ENCODE data around the gene MOV10L1. TPM values are rescaled to one million over a fixed set of nuclear protein-coding genes. Genes with fewer than 3 reads are reported as not detected.

MOV10L1 gene
- total and polyA plus RNA-seq, 9 of the 15 experiments (the other 6 are each of a cell fraction or from before 2014, with no cell fraction given) = 0.06 to 0.43 (median 0.15) TPM

DNA sequence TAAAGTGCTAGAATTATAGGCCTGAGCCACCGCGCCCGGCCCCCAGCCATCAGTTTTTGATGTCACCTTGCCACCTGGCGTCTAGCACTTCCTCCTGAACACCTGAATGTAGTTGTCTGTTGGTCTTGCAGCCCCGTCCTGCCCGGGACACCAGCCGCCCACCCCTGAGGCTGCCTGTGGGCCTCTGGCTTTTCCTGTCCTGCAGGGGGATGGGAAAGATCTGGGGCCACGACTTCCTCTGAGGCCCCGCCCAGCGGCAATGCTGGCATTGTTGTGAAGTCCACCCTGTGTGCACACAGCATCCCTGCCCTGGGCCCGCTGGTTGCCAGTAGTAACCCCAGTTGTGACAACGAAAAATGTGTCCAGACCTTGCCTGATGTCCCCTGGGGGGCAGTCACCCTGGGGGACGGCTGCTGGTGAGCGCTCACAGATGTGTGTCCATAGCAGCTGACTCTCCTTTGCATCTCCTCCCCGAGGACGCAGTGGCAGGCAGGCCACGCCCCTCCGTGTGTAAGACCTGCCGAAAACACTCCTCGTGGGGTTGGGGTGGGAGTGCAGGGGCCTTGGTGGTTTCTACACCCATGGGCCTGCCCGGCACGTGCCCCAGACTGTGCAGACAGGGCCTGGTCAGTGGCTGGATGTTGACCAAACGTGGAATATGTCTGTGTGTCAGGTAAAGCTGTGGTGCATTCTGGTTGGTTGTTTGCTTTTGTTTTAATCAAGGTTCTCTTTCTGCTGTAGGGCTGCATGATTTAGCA, 117.8 kb downstream of the MOV10L1 start:
- Histone ChIP-seq H3K9me1 (ENCODE audit: control insufficient read depth, insufficient read depth, low read length) (no peaks in the 10 kb centered on the region), H3K4me1 (replicated peaks in 1 of 2; ENCODE audit: control insufficient read depth in 2 of 2, insufficient read depth in 2 of 2, low read length in 2 of 2) (peaks cover 0 to 37% of the 10 kb centered on the region in 2 experiments; a peak in 2 of 5 replicates), H3K36me3 (ENCODE audit: control insufficient read depth, insufficient read depth, low read length) (peaks cover 54% of the 10 kb centered on the region), H2AFZ (ENCODE audit: low read depth, low read length) (no peak overlapping the region), H3K27ac (ENCODE audit: extremely low read depth, low read depth, low read length) (no peak overlapping the region), H3K79me2 (ENCODE audit: control insufficient read depth, insufficient read depth, low read length) (peaks cover 6% of the 10 kb centered on the region; the same call in 1 of the 3 replicates), H3K9me3 (replicated peaks; ENCODE audit: control insufficient read depth, insufficient read depth, low read depth, low read length) (peaks cover 5% of the 10 kb centered on the region; the same call in 1 of the 2 replicates), H3K4me2 (ENCODE audit: insufficient read depth, low read length) (no peak overlapping the region), H4K20me1 (replicated peaks; ENCODE audit: control insufficient read depth, insufficient read depth, low read length) (0 out of 2 replicates have a peak, but pooled peaks cover 3% of the 10 kb centered on the region), H3K9ac (ENCODE audit: insufficient read depth in 1 of 2, low read depth in 2 of 2, low read length in 2 of 2) (no peak overlapping the region), H3K4me3 (no peak overlapping the region), H3K27me3 (ENCODE audit: control insufficient read depth in 2 of 2, insufficient read depth in 2 of 2, low read length in 2 of 2) (no peaks in the 10 kb centered on the region)
- POLR2A ChIA-PET = no interaction called here
- CTCF ChIA-PET (ENCODE audit: low intra/inter-chr PET ratio) = no interaction called here
- BruUV-seq (replicated peaks) = no TSS peak
- TF ChIP-seq MYNN (IDR thresholded peaks at IDR 0.05) (no peak), MYNN (CRISPR knock-in tag; IDR thresholded peaks at IDR 0.05) (no peak), POLR2G (IDR thresholded peaks at IDR 0.05; ENCODE audit: low read depth, low read length) (peak; percentile 57)
- ATAC-seq = no peak
- no peak for DNase-seq (ENCODE audit: extremely low read depth in 1 of 4, low spot score in 3 of 4)
- in situ Hi-C loops (cut with MboI) = no loop called here
- 90% methylated on average over 15 of the region's 23 CpGs for WGBS (ENCODE audit: insufficient coverage, low coverage, missing lambda C conversion rate)
- no peak for FAIRE-seq
- intact Hi-C loops (cut with micrococcal nuclease) = no loop called here

DNA sequence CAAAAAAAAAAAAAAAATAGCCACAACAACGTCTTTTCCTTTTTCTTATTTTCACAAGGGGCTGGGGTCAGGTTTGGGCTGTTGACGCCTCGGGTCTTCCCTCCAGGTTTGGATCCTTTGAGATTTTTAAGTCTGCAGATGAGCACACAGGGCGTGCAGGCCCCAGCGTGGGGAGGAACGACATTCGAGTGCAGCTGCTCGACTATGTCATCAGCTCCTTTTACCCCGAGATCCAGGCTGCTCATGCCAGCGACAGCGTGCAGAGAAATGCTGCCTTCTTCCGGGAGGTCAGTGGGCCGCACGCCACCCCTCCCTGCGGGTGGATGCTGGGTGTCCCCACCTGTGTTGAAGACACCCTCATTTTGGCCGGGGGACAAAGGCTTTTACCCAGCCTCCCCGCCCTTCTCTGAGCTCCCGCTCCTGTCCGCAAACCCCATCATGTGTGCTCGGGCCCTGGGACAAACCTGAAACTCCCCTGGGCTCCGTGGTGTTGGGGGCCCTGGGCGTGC, 118.7 kb downstream of the MOV10L1 start:
- intact Hi-C loops (cut with micrococcal nuclease) (no loop called here), in situ Hi-C loops (cut with MboI) (no loop called here)
- Histone ChIP-seq H2AFZ (ENCODE audit: low read depth, low read length) (no peak overlapping the region), H3K27ac (ENCODE audit: extremely low read depth, low read depth, low read length) (no peak overlapping the region), H3K4me3 (no peak overlapping the region), H3K27me3 (ENCODE audit: control insufficient read depth in 2 of 2, insufficient read depth in 2 of 2, low read length in 2 of 2) (no peaks in the 10 kb centered on the region), H3K9me3 (replicated peaks; ENCODE audit: control insufficient read depth, insufficient read depth, low read depth, low read length) (0 out of 2 replicates have a peak, but pooled peaks cover 2% of the 10 kb centered on the region), H3K79me2 (ENCODE audit: control insufficient read depth, insufficient read depth, low read length) (peaks cover 6% of the 10 kb centered on the region; the same call in 1 of the 3 replicates), H3K9me1 (ENCODE audit: control insufficient read depth, insufficient read depth, low read length) (no peaks in the 10 kb centered on the region), H3K4me2 (ENCODE audit: insufficient read depth, low read length) (no peak overlapping the region), H4K20me1 (replicated peaks; ENCODE audit: control insufficient read depth, insufficient read depth, low read length) (0 out of 2 replicates have a peak, but pooled peaks cover 3% of the 10 kb centered on the region), H3K36me3 (ENCODE audit: control insufficient read depth, insufficient read depth, low read length) (peaks cover 53% of the 10 kb centered on the region), H3K4me1 (replicated peaks in 1 of 2; ENCODE audit: control insufficient read depth in 2 of 2, insufficient read depth in 2 of 2, low read length in 2 of 2) (peaks cover 0 to 37% of the 10 kb centered on the region in 2 experiments; a peak in 2 of 5 replicates), H3K9ac (ENCODE audit: insufficient read depth in 1 of 2, low read depth in 2 of 2, low read length in 2 of 2) (no peak overlapping the region)
- DNase-seq (ENCODE audit: extremely low read depth in 1 of 4, low spot score in 3 of 4) = no peak
- ChIA-PET POLR2A (interaction anchor here (0.7 kb wide), 1 partner anchor 33 kb away, joined by 4 read pairs; no protein-coding TSS in a partner anchor), CTCF (ENCODE audit: low intra/inter-chr PET ratio) (interaction anchor here (2.4 kb wide), 1 partner anchor 62 kb away, joined by 10 read pairs; no protein-coding TSS in a partner anchor)
- BruUV-seq (replicated peaks) = no TSS peak
- no peak for FAIRE-seq
- 92% methylated on average over 10 of the region's 22 CpGs for WGBS (ENCODE audit: insufficient coverage, low coverage, missing lambda C conversion rate)
- no peak for ATAC-seq
- no peak for TF ChIP-seq ZNF764 (CRISPR knock-in tag; IDR thresholded peaks at IDR 0.05; ENCODE audit: low read depth)

All from K562 (cell line).